ENCODE results near the gene GSTO1. TPM values are rescaled to one million over a fixed set of nuclear protein-coding genes. Genes with fewer than 3 reads are reported as not detected.

Gene GSTO1
- polyA plus RNA-seq, 3 donors = 131 to 581 (median 495) TPM

GRCh38 chr10:104256335-104256961 lies 1.8 kb downstream of the GSTO1 start:
- TF ChIP-seq, protein P1, sequence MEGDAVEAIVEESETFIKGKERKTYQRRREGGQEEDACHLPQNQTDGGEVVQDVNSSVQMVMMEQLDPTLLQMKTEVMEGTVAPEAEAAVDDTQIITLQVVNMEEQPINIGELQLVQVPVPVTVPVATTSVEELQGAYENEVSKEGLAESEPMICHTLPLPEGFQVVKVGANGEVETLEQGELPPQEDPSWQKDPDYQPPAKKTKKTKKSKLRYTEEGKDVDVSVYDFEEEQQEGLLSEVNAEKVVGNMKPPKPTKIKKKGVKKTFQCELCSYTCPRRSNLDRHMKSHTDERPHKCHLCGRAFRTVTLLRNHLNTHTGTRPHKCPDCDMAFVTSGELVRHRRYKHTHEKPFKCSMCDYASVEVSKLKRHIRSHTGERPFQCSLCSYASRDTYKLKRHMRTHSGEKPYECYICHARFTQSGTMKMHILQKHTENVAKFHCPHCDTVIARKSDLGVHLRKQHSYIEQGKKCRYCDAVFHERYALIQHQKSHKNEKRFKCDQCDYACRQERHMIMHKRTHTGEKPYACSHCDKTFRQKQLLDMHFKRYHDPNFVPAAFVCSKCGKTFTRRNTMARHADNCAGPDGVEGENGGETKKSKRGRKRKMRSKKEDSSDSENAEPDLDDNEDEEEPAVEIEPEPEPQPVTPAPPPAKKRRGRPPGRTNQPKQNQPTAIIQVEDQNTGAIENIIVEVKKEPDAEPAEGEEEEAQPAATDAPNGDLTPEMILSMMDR (IDR thresholded peaks at IDR 0.05) = no peak
- H3K27ac ChIP-seq (ENCODE audit: low read depth in 1 of 2, low read length in 2 of 2) = peak overlapping the region; percentile 33 to 96
- H3K36me3 ChIP-seq (replicated peaks in 1 of 2; ENCODE audit: control insufficient read depth in 1 of 2, insufficient read depth in 2 of 2, low read length in 2 of 2) = peaks cover 29 to 43% of the 10 kb centered on the region in 2 donors
- no CpG with 5 or more reads among the region's 1 CpG for WGBS (ENCODE audit: insufficient coverage)
- peaks cover 0 to 2% (median 0%) of the 10 kb centered on the region in 3 donors for H3K27me3 Mint-ChIP-seq (ENCODE audit: low read depth in 3 of 3)
- DNase-seq = peak in 1 of 3 donors; percentile 41
- peaks cover 64% of the 10 kb centered on the region for H3K79me2 ChIP-seq (ENCODE audit: insufficient read depth, low read length)
- peak overlapping the region; percentile 96 to 97 (median 96) for H3K4me3 ChIP-seq (replicated peaks in 1 of 3; ENCODE audit: low read depth in 2 of 3, low read length in 3 of 3)
- peaks cover 75% of the 10 kb centered on the region for H3K4me1 Mint-ChIP-seq
- intact Hi-C loops (cut with micrococcal nuclease) = loop anchor here (10.0 kb wide), 1 partner anchor 68 kb away; no protein-coding TSS in a partner anchor
- H2AFZ ChIP-seq (ENCODE audit: insufficient read depth, low read depth, low read length, poor library complexity, severe bottlenecking) = no peak overlapping the region
- H3K36me3 Mint-ChIP-seq = peaks cover 46 to 48% of the 10 kb centered on the region in 2 donors
- no peaks in the 10 kb centered on the region for H3K9me3 Mint-ChIP-seq
- H3K27ac Mint-ChIP-seq = peak overlapping the region; percentile 96 to 99 (median 99)
- H3K9ac ChIP-seq (ENCODE audit: insufficient read depth, low read length, poor library complexity, severe bottlenecking) = peak overlapping the region; percentile 98
- H3K4me2 ChIP-seq (replicated peaks; ENCODE audit: extremely low read depth, low read length, poor library complexity, severe bottlenecking) = peak overlapping the region; percentile 95
- no peaks in the 10 kb centered on the region for H3K27me3 ChIP-seq (ENCODE audit: control insufficient read depth in 2 of 2, insufficient read depth in 2 of 2, low read length in 2 of 2)
- H3K9me3 ChIP-seq (replicated peaks in 1 of 2; ENCODE audit: control insufficient read depth in 1 of 2, insufficient read depth in 1 of 2, low read length in 2 of 2) = no peaks in the 10 kb centered on the region
- H3K4me3 Mint-ChIP-seq = peak overlapping the region; percentile 88 to 98
- H4K20me1 ChIP-seq (ENCODE audit: insufficient read depth, low read length) = peaks cover 44% of the 10 kb centered on the region
- H3K4me1 ChIP-seq (ENCODE audit: control insufficient read depth in 1 of 2, insufficient read depth in 2 of 2, low read length in 2 of 2) = peaks cover 59 to 75% of the 10 kb centered on the region in 2 donors

GRCh38 chr10:104257235-104257634 lies 2.5 kb downstream of the GSTO1 start:
- DNase-seq = no peak
- intact Hi-C loops (cut with micrococcal nuclease) = loop anchor here (10.0 kb wide), 1 partner anchor 68 kb away; no protein-coding TSS in a partner anchor
- Mint-ChIP-seq H3K4me3 (no peak overlapping the region), H3K36me3 (peaks cover 54 to 56% of the 10 kb centered on the region in 2 donors), H3K27ac (peak overlapping the region in 4 of 7 donors; percentile 8 to 99 (median 78)), H3K4me1 (peaks cover 79% of the 10 kb centered on the region), H3K9me3 (no peaks in the 10 kb centered on the region), H3K27me3 (ENCODE audit: low read depth in 3 of 3) (peaks cover 0 to 2% (median 0%) of the 10 kb centered on the region in 3 donors)
- H3K9ac ChIP-seq (ENCODE audit: insufficient read depth, low read length, poor library complexity, severe bottlenecking) = no peak overlapping the region
- H3K4me2 ChIP-seq (replicated peaks; ENCODE audit: extremely low read depth, low read length, poor library complexity, severe bottlenecking) = peak overlapping the region; percentile 95
- WGBS (ENCODE audit: insufficient coverage) = no CpG with 5 or more reads among the region's 5 CpGs
- peaks cover 52% of the 10 kb centered on the region for H4K20me1 ChIP-seq (ENCODE audit: insufficient read depth, low read length)
- no peaks in the 10 kb centered on the region for H3K9me3 ChIP-seq (replicated peaks in 1 of 2; ENCODE audit: control insufficient read depth in 1 of 2, insufficient read depth in 1 of 2, low read length in 2 of 2)
- H3K27me3 ChIP-seq (ENCODE audit: control insufficient read depth in 2 of 2, insufficient read depth in 2 of 2, low read length in 2 of 2) = no peaks in the 10 kb centered on the region
- peaks cover 61 to 78% of the 10 kb centered on the region in 2 donors for H3K4me1 ChIP-seq (ENCODE audit: control insufficient read depth in 1 of 2, insufficient read depth in 2 of 2, low read length in 2 of 2)
- no peak overlapping the region for H3K27ac ChIP-seq (ENCODE audit: low read depth in 1 of 2, low read length in 2 of 2)
- peaks cover 36 to 50% of the 10 kb centered on the region in 2 donors for H3K36me3 ChIP-seq (replicated peaks in 1 of 2; ENCODE audit: control insufficient read depth in 1 of 2, insufficient read depth in 2 of 2, low read length in 2 of 2)
- H3K79me2 ChIP-seq (ENCODE audit: insufficient read depth, low read length) = peaks cover 72% of the 10 kb centered on the region
- no peak overlapping the region for H2AFZ ChIP-seq (ENCODE audit: insufficient read depth, low read depth, low read length, poor library complexity, severe bottlenecking)
- peak overlapping the region in 1 of 3 experiments; percentile 97 for H3K4me3 ChIP-seq (replicated peaks in 1 of 3; ENCODE audit: low read depth in 2 of 3, low read length in 3 of 3)
- TF ChIP-seq, protein P1 (IDR thresholded peaks at IDR 0.05) = no peak
